Measurements from ENCODE around the gene PRKCA.

DNA sequence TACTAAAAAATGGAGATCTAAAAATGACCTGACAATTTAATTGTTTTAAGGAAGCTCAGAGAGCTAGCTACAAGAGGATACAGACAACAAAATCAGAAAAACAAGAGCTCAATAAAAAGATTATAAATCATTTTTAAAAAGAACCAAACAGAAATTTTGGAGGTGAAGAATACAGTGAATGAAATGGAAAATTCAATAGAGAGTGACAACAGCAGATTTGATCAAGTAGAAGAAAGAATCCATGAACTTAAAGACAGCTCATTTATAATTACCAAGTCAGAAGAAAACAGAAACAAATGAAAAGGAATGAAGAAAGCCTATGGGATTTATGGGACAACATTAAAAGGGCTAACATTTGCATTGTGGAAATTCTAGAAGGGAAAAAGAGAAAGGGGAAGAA, 395.9 kb downstream of the PRKCA start:
- no peak for TF ChIP-seq ZNF274 (IDR thresholded peaks at IDR 0.05; ENCODE audit: low read depth, low read length)
- no peak for TF ChIP-seq YY1 (IDR thresholded peaks at IDR 0.05; ENCODE audit: insufficient read depth, insufficient read length)
- no peak for TF ChIP-seq SUZ12 (IDR thresholded peaks at IDR 0.05; ENCODE audit: extremely low read depth, insufficient read depth, insufficient read length)

All from NT2/D1 (cell line).